Measurements from ENCODE around the gene SHISA6. TPM values are rescaled to one million over a fixed set of nuclear protein-coding genes. Genes with fewer than 3 reads are reported as not detected.

Gene SHISA6
- total RNA-seq, 1 donor from 2014 or later = not detected

DNA sequence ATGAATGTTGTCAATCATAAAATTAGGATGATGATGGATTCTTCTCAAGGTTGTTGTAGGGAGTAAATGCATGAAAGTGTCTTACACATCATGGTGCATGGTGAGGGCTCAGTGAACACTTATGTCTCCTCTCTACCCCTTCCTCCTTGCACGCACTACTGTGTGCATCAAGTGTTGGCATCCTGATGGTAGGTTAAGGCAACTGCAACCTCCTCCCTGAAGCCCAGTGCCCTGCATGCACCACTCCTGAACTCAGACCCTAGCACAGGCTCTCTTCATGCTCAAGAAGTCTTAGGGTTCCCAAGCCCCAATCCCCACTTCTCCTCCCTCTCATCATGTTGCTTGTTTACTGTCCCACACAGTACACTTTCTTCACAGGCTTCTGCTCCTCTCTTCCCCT lies 251.5 kb downstream of the SHISA6 start:
- Mint-ChIP-seq H3K9me3 (ENCODE audit: unreplicated experiment) (peaks cover 28% of the 10 kb centered on the region), H3K4me1 (ENCODE audit: unreplicated experiment) (no peaks in the 10 kb centered on the region), H3K36me3 (ENCODE audit: unreplicated experiment) (no peaks in the 10 kb centered on the region), H3K27me3 (ENCODE audit: unreplicated experiment) (no peaks in the 10 kb centered on the region), H3K27ac (ENCODE audit: unreplicated experiment) (no peak overlapping the region), H3K4me3 (ENCODE audit: unreplicated experiment) (no peak overlapping the region)
- peak; percentile 60 for DNase-seq (ENCODE audit: extremely low spot score, unreplicated experiment)
- TF ChIP-seq, protein P1, sequence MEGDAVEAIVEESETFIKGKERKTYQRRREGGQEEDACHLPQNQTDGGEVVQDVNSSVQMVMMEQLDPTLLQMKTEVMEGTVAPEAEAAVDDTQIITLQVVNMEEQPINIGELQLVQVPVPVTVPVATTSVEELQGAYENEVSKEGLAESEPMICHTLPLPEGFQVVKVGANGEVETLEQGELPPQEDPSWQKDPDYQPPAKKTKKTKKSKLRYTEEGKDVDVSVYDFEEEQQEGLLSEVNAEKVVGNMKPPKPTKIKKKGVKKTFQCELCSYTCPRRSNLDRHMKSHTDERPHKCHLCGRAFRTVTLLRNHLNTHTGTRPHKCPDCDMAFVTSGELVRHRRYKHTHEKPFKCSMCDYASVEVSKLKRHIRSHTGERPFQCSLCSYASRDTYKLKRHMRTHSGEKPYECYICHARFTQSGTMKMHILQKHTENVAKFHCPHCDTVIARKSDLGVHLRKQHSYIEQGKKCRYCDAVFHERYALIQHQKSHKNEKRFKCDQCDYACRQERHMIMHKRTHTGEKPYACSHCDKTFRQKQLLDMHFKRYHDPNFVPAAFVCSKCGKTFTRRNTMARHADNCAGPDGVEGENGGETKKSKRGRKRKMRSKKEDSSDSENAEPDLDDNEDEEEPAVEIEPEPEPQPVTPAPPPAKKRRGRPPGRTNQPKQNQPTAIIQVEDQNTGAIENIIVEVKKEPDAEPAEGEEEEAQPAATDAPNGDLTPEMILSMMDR (IDR thresholded peaks at IDR 0.05) = no peak

DNA sequence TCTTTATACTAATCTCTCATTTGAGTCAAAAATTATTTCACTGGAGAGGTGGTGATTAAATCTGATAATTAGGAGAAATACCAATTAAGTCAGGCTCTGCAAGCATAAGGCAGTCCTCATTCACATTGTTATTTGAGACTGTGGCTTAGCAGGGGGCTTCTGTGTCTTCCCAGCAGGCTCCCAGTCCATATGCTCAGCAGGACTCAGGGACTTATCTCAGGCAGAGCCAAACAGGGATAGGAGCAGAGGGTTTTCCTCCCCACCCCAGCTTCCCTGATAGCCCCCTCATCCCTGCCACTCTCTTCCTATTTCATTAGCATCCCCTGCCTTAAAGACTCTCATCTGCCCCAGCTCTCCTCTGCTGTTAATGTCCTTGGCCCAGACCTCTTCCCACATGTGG lies 252.9 kb downstream of the SHISA6 start:
- H3K27ac Mint-ChIP-seq (ENCODE audit: unreplicated experiment) = no peak overlapping the region
- no peak overlapping the region for H3K4me3 Mint-ChIP-seq (ENCODE audit: unreplicated experiment)
- no peaks in the 10 kb centered on the region for H3K27me3 Mint-ChIP-seq (ENCODE audit: unreplicated experiment)
- peak; percentile 32 for DNase-seq (ENCODE audit: extremely low spot score, unreplicated experiment)
- no peaks in the 10 kb centered on the region for H3K4me1 Mint-ChIP-seq (ENCODE audit: unreplicated experiment)
- H3K36me3 Mint-ChIP-seq (ENCODE audit: unreplicated experiment) = no peaks in the 10 kb centered on the region
- TF ChIP-seq, protein P1 (IDR thresholded peaks at IDR 0.05) = no peak
- peaks cover 31% of the 10 kb centered on the region for H3K9me3 Mint-ChIP-seq (ENCODE audit: unreplicated experiment)

GRCh38 chr17:11495613-11496012 lies 254.6 kb downstream of the SHISA6 start:
- no peaks in the 10 kb centered on the region for H3K36me3 Mint-ChIP-seq (ENCODE audit: unreplicated experiment)
- H3K4me3 Mint-ChIP-seq (ENCODE audit: unreplicated experiment) = no peak overlapping the region
- TF ChIP-seq, protein P1 (IDR thresholded peaks at IDR 0.05) = no peak
- no peak overlapping the region for H3K27ac Mint-ChIP-seq (ENCODE audit: unreplicated experiment)
- H3K9me3 Mint-ChIP-seq (ENCODE audit: unreplicated experiment) = peaks cover 20% of the 10 kb centered on the region
- no peaks in the 10 kb centered on the region for H3K4me1 Mint-ChIP-seq (ENCODE audit: unreplicated experiment)
- DNase-seq (ENCODE audit: extremely low spot score, unreplicated experiment) = peak; percentile 51
- no peaks in the 10 kb centered on the region for H3K27me3 Mint-ChIP-seq (ENCODE audit: unreplicated experiment)

DNA sequence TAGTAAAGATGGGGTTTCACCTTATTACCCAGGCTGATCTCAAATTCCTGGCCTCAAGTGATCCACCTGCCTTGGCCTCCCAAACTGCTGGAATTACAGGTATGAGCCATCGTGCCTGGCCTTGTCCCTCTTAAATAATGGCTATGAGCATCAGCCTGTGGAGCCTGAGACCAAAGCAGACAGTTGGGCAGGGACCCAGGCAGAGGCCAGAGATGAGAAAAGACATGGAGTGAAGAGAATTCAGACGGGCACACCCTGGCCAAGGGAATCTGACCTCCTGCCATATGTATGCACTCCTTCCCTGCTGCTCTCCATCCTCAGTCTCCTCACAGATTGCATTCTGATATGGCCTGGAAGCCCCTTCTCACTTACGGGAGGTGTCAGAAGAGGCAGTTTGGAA lies 258.9 kb downstream of the SHISA6 start:
- H3K36me3 Mint-ChIP-seq (ENCODE audit: unreplicated experiment) = no peaks in the 10 kb centered on the region
- DNase-seq (ENCODE audit: extremely low spot score, unreplicated experiment) = peak; percentile 51
- no peaks in the 10 kb centered on the region for H3K4me1 Mint-ChIP-seq (ENCODE audit: unreplicated experiment)
- H3K9me3 Mint-ChIP-seq (ENCODE audit: unreplicated experiment) = peaks cover 25% of the 10 kb centered on the region
- H3K4me3 Mint-ChIP-seq (ENCODE audit: unreplicated experiment) = no peak overlapping the region
- TF ChIP-seq, protein P1 (IDR thresholded peaks at IDR 0.05) = no peak
- no peaks in the 10 kb centered on the region for H3K27me3 Mint-ChIP-seq (ENCODE audit: unreplicated experiment)
- H3K27ac Mint-ChIP-seq (ENCODE audit: unreplicated experiment) = no peak overlapping the region

DNA sequence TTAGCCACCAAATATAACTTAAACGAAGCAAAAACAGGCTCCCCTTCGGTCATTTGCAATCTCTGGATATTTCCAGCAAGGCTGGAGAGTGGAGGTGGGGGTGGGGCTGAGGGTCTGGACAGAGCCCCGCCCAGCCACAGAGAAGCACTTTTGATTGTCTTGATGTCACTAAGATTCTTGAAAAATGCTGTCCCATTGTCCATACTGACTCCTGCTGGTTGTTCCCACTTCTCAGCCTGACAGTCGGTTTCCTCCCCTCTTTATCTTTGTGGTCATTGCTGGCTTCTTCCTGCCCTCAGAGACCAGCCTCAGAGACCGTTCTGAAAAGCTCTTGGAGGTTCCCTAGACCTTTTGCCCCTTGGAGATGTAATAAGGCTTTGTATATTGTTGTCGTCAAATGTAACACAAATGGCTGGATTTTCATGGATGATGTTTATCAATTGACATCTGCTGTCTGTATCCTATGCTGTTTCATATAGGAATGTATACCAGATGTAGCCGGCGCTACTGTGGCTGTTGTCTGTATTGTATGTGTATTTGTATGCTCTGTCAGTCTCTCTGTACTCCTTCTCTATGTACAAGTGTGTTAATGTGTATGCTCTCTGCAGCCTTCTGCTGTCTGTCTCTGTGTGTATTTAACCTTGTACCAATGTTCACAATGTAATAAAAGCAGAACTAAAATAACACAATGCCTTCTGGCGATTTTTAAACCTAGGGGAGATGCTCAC lies 262.5 kb downstream of the SHISA6 start:
- Mint-ChIP-seq H3K9me3 (ENCODE audit: unreplicated experiment) (peaks cover 21% of the 10 kb centered on the region), H3K36me3 (ENCODE audit: unreplicated experiment) (no peaks in the 10 kb centered on the region), H3K27ac (ENCODE audit: unreplicated experiment) (no peak overlapping the region), H3K27me3 (ENCODE audit: unreplicated experiment) (no peaks in the 10 kb centered on the region), H3K4me3 (ENCODE audit: unreplicated experiment) (no peak overlapping the region), H3K4me1 (ENCODE audit: unreplicated experiment) (no peaks in the 10 kb centered on the region)
- DNase-seq (ENCODE audit: extremely low spot score, unreplicated experiment) = no peak
- TF ChIP-seq, protein P1 (IDR thresholded peaks at IDR 0.05) = no peak

Data from osteocyte (in vitro differentiated cells).